Measurements from ENCODE around the gene PCBP3.

PCBP3 gene

DNA sequence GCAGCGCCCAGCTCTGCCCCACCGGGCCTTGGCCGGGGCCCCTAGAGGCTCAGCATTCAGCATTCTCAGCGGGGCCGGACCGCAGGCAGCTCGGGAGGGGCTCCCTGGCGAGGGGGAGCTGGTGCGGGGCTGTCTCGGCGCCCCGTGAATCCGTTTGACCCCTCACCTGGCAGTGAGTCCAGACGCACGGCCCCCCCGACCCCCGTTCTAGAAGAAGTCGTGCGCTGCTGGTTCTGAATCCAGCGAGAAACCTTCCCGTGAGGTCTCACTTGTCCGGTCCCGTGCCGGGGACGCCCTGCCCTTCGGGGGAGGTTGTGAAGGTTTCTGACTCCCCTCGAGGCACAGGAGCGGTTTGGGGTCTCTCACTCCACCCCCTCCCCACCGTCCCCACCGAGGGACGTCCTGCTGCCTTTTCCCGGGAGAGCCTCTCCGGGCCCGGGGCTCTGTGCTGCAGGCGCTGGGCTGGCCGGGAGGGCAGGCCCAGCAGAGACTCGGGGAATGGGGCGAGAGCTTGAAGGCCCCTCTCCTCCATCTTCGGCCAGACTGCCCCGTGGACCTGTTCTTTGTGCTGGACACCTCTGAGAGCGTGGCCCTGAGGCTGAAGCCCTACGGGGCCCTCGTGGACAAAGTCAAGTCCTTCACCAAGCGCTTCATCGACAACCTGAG, 338.7 kb downstream of the PCBP3 start:
- DNase-seq (ENCODE audit: low spot score): no peak

DNA sequence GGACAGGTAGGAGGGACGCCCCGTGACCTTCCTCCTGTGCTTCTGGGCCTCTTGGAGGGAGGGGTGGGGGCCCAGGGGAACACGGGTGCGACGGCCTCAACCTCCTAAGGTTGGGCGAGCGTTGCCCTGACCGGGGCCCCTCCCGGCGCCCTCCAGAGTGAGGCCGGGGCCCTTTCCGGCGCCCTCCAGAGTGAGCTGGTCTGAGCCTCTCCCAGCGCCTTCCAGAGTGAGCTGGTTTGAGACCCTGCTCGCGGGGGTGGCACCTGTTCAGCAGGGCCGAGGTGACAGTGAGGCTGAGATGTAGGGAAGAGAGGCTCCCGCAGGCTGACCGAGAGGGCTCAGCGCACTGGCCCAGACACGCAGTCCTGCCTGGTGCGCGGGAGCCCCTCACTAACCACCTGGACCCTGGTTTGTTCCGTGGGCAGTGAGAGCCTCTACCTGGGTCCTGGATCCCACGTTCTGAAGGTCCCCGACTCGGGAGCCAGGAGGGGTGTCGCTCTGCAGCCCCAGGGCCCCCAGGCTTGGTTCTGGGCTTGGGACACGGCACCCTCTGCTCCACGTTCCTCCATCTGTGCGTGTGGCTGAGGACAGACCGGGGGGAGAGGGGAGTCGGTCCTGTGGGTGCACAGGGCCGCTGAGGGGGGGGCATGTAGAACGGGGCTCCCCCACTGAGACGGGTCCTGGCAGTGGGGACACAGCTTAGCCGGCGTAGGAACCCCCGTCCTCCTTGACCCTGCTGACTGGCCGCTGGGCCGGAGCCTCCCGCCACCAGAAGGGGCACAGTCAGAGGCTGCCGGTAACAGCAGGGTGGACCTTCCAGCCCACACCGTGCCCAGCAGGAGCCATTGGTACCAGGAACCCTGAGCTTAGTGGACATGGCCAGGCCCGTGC, 339.5 kb downstream of the PCBP3 start:
- DNase-seq (ENCODE audit: low spot score): no peak

DNA sequence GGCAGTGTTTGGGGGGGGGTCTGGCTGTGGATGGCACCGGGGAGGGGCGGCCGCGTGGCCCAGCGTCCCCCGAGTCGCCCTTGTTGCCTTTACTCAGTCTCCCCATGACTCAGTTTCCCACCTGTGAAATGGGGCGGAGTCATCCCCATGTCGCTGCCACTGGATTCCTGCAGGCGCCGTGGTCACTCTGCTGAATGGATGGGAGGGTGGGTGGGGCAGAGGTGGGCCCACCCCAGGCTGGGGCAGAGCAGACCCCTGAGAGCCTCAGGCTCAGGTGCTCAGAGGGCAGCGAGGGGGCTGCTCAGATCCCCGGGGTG, 340.1 kb downstream of the PCBP3 start:
- no peak for DNase-seq (ENCODE audit: low spot score)

DNA sequence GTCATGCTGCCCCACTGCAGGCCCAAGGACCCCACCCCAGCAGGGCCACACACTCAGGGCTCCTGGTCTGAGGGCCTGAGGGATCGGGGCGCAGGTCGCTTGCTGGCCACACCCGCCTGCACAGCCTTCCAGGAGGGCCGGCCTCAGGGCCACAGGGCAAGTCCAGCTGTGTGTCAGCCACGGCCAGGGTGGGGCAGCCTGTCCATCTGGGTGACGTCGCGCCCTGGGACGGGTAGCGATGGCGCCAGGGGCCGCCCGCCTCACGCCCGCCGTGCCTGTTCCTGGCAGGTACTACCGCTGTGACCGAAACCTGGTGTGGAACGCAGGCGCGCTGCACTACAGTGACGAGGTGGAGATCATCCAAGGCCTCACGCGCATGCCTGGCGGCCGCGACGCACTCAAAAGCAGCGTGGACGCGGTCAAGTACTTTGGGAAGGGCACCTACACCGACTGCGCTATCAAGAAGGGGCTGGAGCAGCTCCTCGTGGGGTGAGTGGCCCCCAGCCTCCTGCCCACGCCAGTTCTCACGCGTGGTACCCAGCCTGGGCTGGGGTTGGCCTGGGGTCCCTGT, 340.5 kb downstream of the PCBP3 start:
- DNase-seq (ENCODE audit: low spot score): no peak

DNA sequence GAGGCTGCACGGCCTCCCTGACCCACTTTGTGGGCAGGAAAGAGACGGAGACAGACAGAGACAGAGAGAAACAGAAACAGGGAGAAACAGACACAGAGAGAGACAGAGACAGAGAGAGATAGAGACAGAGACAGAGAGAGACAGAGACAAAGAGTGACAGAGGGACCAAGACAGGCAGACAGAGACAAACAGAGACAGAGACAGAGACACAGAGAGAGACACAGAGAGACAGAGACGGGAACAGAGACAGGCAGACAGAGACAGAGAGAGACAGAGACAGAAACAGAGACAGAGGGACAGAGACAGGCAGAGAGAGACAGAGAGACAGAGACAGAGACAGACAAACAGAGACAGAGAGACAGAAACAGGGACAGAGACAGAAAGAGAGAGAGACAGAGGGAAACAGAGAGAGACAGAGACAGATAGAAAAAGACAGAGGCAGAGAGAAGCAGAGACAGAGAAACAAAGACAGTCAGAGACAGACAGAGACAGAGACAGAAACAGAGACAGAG, 341.1 kb downstream of the PCBP3 start:
- DNase-seq (ENCODE audit: low spot score): no peak

- no peak for DNase-seq (ENCODE audit: low spot score)
Measured at GRCh38 chr21:45985471-45986315, 342.2 kb downstream of the PCBP3 start.

- no peak for DNase-seq (ENCODE audit: low spot score)
Measured at GRCh38 chr21:45986316-45987051, 343.0 kb downstream of the PCBP3 start.

- DNase-seq (ENCODE audit: low spot score): no peak
Measured at GRCh38 chr21:45987121-45987711, 343.7 kb downstream of the PCBP3 start.

- no peak for DNase-seq (ENCODE audit: low spot score)
Measured at GRCh38 chr21:45988366-45989347, 345.1 kb downstream of the PCBP3 start.

DNA sequence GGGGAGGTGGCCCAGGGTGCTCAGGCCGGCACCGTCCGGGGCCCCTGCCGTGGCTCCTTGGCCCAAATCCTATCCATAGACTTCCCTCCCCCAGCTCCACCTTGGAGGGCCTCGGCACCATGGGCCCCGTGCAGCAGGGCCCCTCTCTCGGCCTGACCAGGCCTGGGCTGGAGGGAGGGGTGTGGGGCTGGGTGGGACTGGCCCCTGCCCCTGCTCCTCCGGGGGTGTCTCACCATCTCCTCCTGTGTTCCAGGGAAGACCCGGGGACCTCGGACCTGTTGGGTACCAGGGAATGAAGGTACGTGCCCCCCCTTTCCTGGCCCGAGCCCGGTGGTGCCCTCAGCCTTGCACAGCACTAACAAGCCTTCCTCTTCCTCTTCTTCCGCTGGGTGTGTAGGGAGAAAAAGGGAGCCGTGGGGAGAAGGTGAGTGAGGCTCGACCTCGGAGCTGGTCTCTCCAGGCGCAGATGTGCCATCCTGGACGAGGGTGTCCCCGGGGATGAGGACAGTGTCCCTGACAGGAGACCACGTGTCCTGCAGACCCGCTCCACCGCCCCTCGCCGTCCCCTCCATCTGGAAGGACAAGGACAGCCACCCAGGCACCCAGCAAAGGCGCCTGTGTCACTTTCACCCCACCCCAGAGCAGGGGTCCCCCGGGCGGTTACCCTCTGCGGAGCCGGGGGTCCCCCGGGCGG, 346.0 kb downstream of the PCBP3 start:
- DNase-seq (ENCODE audit: low spot score): no peak

- DNase-seq (ENCODE audit: low spot score): no peak
Measured at GRCh38 chr21:45990049-45990711, 346.7 kb downstream of the PCBP3 start.

DNA sequence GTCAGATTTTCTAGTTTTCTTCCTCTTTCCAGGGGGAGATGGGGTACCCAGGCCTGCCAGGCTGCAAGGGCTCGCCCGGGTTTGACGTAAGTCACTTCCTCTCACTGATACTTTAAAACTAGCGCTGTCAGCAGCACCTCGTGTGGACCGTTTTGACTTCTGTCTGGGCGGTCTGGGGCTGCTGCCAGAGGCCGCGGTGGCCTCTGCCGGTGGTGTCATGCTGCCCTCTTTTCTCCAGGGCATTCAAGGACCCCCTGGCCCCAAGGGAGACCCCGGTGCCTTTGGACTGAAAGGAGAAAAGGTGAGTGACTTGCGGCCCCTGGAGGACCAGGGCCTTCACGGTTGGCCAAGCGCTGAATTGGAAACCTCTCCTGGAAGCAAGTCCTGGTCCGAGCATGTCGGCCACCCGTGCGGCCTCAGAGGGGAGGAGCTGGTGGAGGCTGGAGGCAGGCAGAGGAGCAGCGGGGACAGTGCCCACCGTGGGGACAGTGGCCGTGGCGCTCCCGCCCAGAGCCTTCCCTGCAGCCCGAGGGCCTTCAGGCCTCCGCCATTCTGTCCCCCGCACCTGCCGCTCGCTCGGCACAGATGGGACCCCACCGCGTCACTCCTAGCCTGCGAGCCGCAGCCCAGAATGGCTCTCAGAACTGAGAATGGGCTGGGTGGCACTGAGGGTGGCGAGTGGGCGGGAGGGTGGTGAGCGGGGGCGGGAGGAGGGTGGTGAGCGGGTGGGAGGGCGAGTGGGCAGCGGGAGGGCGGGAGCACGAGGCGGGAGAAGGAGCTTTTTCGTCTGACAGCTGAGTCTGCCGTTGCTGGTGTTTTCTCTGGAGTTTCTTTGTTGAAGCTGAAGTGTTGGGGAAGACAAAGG, 347.4 kb downstream of the PCBP3 start:
- no peak for DNase-seq (ENCODE audit: low spot score)

GRCh38 chr21:45991606-45992300, 348.2 kb downstream of the PCBP3 start:
- DNase-seq (ENCODE audit: low spot score): no peak

Measured in AG08396 (cell line).